Stimulated activated CD8-positive, alpha-beta memory T cell treated with anti-CD3 and anti-CD28 coated beads, Interleukin-7, amount 100 ng/mL, for 4 hours (primary cell): ENCODE results near the gene PIK3R3.

Experiments used
- DNase-seq, 2 donors: peaks; one replicate each; pipeline ENCODE4 v3.0.0-alpha.2; 2020; ENCODE audit warnings: low read depth in 2 of 2

Gene PIK3R3

GRCh38 chr1:46026531-46026930 is 105.9 kb downstream of the PIK3R3 start:
- no peak for DNase-seq

GRCh38 chr1:46021046-46021996 is 111.1 kb downstream of the PIK3R3 start:
- no peak for DNase-seq

- no peak for DNase-seq
Observed at GRCh38 chr1:46020010-46020409, 112.4 kb downstream of the PIK3R3 start.

GRCh38 chr1:46019348-46019747 is 113.1 kb downstream of the PIK3R3 start:
- DNase-seq: no peak

GRCh38 chr1:46017876-46018503 is 114.4 kb downstream of the PIK3R3 start:
- no peak for DNase-seq

- no peak for DNase-seq
Observed at GRCh38 chr1:46013581-46013980, 118.8 kb downstream of the PIK3R3 start.

GRCh38 chr1:46012236-46012635 is 120.2 kb downstream of the PIK3R3 start:
- DNase-seq: no peak

GRCh38 chr1:46011121-46011695 is 121.2 kb downstream of the PIK3R3 start:
- DNase-seq: no peak

GRCh38 chr1:46010611-46011010 is 121.8 kb downstream of the PIK3R3 start:
- DNase-seq: no peak

GRCh38 chr1:46008585-46008984 is 123.8 kb downstream of the PIK3R3 start:
- no peak for DNase-seq

GRCh38 chr1:46005594-46005993 is 126.8 kb downstream of the PIK3R3 start:
- DNase-seq: no peak

GRCh38 chr1:46004492-46004891 is 127.9 kb downstream of the PIK3R3 start:
- DNase-seq: no peak

- DNase-seq: no peak
Observed at GRCh38 chr1:46003315-46003714, 129.1 kb downstream of the PIK3R3 start.

GRCh38 chr1:46002551-46003150 is 129.8 kb downstream of the PIK3R3 start:
- DNase-seq: no peak

GRCh38 chr1:46001081-46001785 is 131.2 kb downstream of the PIK3R3 start:
- DNase-seq: no peak

GRCh38 chr1:45999507-45999906 is 132.9 kb downstream of the PIK3R3 start:
- DNase-seq: no peak

GRCh38 chr1:45998020-45998617 is 134.3 kb downstream of the PIK3R3 start:
- no peak for DNase-seq

GRCh38 chr1:45995298-45995697 is 137.1 kb downstream of the PIK3R3 start:
- DNase-seq: no peak

- no peak for DNase-seq
Observed at GRCh38 chr1:45994423-45994822, 138.0 kb downstream of the PIK3R3 start.
